Hepatocyte (in vitro differentiated cells): Measurements from ENCODE around the gene CDC7. TPM values are rescaled to one million over a fixed set of nuclear protein-coding genes. Genes with fewer than 3 reads are reported as not detected.

ENCODE experiments used
- DNase-seq: peaks from one replicate; pipeline ENCODE4 v3.0.0-alpha.2; 2016; ENCODE audit warnings: low spot score
- H2AFZ ChIP-seq: fragments of 200-600 bp; sonication (generic); 2 replicates; pipeline ENCODE4 v1.6.0; 2016; ENCODE audit warnings: antibody characterized with exemption, mild to moderate bottlenecking
- H3K27ac ChIP-seq: fragments of 200-600 bp; sonication (generic); 2 replicates; pipeline ENCODE4 v1.5.1; 2016; ENCODE audit warnings: mild to moderate bottlenecking
- H3K27me3 ChIP-seq: fragments of 200-600 bp; sonication (generic); 2 replicates; pipeline ENCODE4 v1.6.1; 2016
- H3K36me3 ChIP-seq: fragments of 200-600 bp; sonication (generic); replicated peaks from 2 replicates; pipeline ENCODE4 v1.5.1; 2016; ENCODE audit warnings: low read depth; ENCODE audit not compliant: insufficient read depth
- H3K4me1 ChIP-seq: fragments of 200-600 bp; sonication (generic); 2 replicates; pipeline ENCODE4 v1.5.1; 2016; ENCODE audit warnings: mild to moderate bottlenecking, moderate library complexity; ENCODE audit not compliant: insufficient read depth
- H3K4me2 ChIP-seq: fragments of 200-600 bp; sonication (generic); 2 replicates; pipeline ENCODE4 v1.6.0; 2016
- H3K4me3 ChIP-seq: fragments of 200-600 bp; sonication (generic); 2 replicates; pipeline ENCODE4 v1.5.1; 2016; ENCODE audit warnings: mild to moderate bottlenecking
- H3K79me2 ChIP-seq: fragments of 200-600 bp; sonication (generic); 2 replicates; pipeline ENCODE4 v1.6.0; 2017; ENCODE audit warnings: mild to moderate bottlenecking
- H3K9me2 ChIP-seq: fragments of 200-600 bp; sonication (generic); replicated peaks from 2 replicates; pipeline ENCODE4 v1.6.0; 2017; ENCODE audit warnings: mild to moderate bottlenecking; ENCODE audit not compliant: insufficient read depth
- H3K9me3 ChIP-seq: fragments of 200-600 bp; sonication (generic); 2 replicates; pipeline ENCODE4 v1.5.1; 2016; ENCODE audit warnings: low read depth, mild to moderate bottlenecking
- H4K20me1 ChIP-seq: fragments of 200-600 bp; sonication (generic); 2 replicates; pipeline ENCODE4 v1.6.0; 2016; ENCODE audit warnings: mild to moderate bottlenecking; ENCODE audit not compliant: insufficient read depth, poor library complexity, severe bottlenecking
- EZH2 ChIP-seq: fragments of 200-600 bp; sonication (generic); IDR thresholded peaks from 2 replicates; pipeline ENCODE4 v1.6.1; 2016; ENCODE audit warnings: antibody characterized with exemption, mild to moderate bottlenecking, borderline replicate concordance
- EZH2phosphoT487 ChIP-seq: fragments of 200-600 bp; sonication (generic); IDR thresholded peaks from one replicate; pipeline ENCODE4 v1.6.1; 2018; ENCODE audit warnings: antibody characterized with exemption, mild to moderate bottlenecking, low read depth, moderate library complexity; ENCODE audit not compliant: unreplicated experiment, severe bottlenecking
- WGBS: methylation state at CpG from one replicate; pipeline ENCODE4 v1.1.6; 2016; ENCODE audit warnings: low lambda C conversion rate; ENCODE audit errors: missing lambda C conversion rate; 5-methylcytosine and 5-hydroxymethylcytosine counted together
- polyA plus RNA-seq: library from polyadenylated mRNA; unstranded; fragments of >200 nt; fragmentation: Nextera tagmentation; extraction: Ambion mirVana; gene quantifications from 2 replicates; pipeline ENCODE4 v1.2.1, GENCODE V29; 2016
- total RNA-seq: library from RNA; depleted of rRNA; stranded (reverse); fragments of >200 nt; gene quantifications from 2 replicates; pipeline ENCODE4 v1.2.3, GENCODE V29; 2014
- TF ChIP-seq, protein P1 (sequence below): fragments of 200-600 bp; sonication (generic); IDR thresholded peaks from 2 replicates; pipeline ENCODE4 v1.5.1; 2016; ENCODE audit warnings: antibody characterized with exemption, mild to moderate bottlenecking; ENCODE audit not compliant: poor library complexity

The CDC7 gene
- total and polyA plus RNA-seq, 2 experiments from 2014 or later, result 3.9 to 8.0 TPM

DNA sequence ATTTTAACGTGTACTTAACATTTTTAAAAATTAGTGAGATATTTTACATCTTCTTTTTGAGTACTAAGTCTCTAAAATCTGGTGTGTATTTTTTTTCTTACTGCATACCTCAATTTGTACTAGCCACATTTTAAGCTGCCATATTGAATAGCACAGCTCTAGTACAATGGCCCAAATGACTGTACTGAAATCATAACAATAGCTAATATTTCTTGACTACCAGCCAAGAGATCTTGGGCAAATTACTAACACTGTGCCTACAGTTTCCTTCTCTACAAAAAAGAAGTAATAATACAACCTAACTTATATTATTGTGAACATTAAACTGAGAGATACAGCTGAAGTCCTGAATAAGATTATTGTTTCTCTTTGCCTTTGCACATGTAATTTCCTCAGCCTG lies 57.2 kb downstream of the CDC7 start:
- no peak overlapping the region for H3K27ac ChIP-seq
- no peak overlapping the region for H3K4me3 ChIP-seq
- no peaks in the 10 kb centered on the region for H3K9me2 ChIP-seq
- TF ChIP-seq EZH2 (no peak), EZH2phosphoT487 (no peak)
- TF ChIP-seq, protein P1, sequence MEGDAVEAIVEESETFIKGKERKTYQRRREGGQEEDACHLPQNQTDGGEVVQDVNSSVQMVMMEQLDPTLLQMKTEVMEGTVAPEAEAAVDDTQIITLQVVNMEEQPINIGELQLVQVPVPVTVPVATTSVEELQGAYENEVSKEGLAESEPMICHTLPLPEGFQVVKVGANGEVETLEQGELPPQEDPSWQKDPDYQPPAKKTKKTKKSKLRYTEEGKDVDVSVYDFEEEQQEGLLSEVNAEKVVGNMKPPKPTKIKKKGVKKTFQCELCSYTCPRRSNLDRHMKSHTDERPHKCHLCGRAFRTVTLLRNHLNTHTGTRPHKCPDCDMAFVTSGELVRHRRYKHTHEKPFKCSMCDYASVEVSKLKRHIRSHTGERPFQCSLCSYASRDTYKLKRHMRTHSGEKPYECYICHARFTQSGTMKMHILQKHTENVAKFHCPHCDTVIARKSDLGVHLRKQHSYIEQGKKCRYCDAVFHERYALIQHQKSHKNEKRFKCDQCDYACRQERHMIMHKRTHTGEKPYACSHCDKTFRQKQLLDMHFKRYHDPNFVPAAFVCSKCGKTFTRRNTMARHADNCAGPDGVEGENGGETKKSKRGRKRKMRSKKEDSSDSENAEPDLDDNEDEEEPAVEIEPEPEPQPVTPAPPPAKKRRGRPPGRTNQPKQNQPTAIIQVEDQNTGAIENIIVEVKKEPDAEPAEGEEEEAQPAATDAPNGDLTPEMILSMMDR, result no peak
- H2AFZ ChIP-seq, result no peak overlapping the region
- peaks cover 6% of the 10 kb centered on the region for H3K4me1 ChIP-seq
- no peaks in the 10 kb centered on the region for H3K36me3 ChIP-seq
- DNase-seq, result no peak
- WGBS, result 44% methylated on average over 1 of the region's 1 CpG
- no peak overlapping the region for H3K4me2 ChIP-seq
- no peaks in the 10 kb centered on the region for H4K20me1 ChIP-seq
- no peaks in the 10 kb centered on the region for H3K27me3 ChIP-seq
- H3K9me3 ChIP-seq, result no peaks in the 10 kb centered on the region
- H3K79me2 ChIP-seq, result no peaks in the 10 kb centered on the region

DNA sequence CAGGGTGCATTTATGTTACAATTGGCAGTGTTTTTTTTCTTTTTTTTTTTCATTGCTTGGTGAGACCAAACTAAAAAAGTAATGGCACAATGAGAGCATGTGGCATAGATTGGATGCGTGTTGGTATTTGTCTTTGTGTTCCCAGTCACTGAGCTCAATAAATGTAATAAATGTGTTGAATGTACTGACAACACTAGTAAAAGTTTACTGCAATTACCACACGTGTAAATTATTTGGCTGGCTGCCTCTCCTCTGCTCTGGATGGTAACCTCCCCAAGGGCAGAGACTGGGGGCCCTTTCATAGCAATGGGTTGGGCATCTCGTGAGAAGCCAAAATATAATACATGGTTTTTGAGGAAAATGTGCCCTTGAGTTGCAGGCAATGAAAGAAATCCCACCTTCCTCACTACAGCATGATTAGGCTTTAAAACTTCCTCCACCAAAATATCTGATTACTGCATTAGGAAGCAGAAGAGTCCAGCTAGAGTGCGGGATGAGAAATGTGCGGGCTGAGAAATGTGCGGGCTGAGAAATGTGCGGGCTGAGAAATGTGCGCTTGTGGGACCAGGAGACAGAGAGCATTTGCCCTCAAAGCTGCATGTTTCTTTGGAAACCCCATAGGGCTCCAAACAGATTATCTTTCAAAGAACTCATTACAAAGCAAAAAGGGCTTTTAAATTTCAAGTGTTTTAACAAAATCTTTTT lies 58.5 kb downstream of the CDC7 start:
- DNase-seq, result no peak
- TF ChIP-seq EZH2, result no peak
- TF ChIP-seq EZH2phosphoT487, result no peak
- TF ChIP-seq, protein P1, result no peak
- H2AFZ ChIP-seq, result no peak overlapping the region
- H3K4me3 ChIP-seq, result no peak overlapping the region
- no peaks in the 10 kb centered on the region for H3K9me2 ChIP-seq
- no peaks in the 10 kb centered on the region for H3K27me3 ChIP-seq
- no peaks in the 10 kb centered on the region for H3K79me2 ChIP-seq
- WGBS, result 75% methylated on average over 8 of the region's 8 CpGs
- H3K4me1 ChIP-seq, result peaks cover 6% of the 10 kb centered on the region
- no peaks in the 10 kb centered on the region for H3K36me3 ChIP-seq
- H3K27ac ChIP-seq, result peak overlapping the region; percentile 51
- no peaks in the 10 kb centered on the region for H4K20me1 ChIP-seq
- no peak overlapping the region for H3K4me2 ChIP-seq
- no peaks in the 10 kb centered on the region for H3K9me3 ChIP-seq

DNA sequence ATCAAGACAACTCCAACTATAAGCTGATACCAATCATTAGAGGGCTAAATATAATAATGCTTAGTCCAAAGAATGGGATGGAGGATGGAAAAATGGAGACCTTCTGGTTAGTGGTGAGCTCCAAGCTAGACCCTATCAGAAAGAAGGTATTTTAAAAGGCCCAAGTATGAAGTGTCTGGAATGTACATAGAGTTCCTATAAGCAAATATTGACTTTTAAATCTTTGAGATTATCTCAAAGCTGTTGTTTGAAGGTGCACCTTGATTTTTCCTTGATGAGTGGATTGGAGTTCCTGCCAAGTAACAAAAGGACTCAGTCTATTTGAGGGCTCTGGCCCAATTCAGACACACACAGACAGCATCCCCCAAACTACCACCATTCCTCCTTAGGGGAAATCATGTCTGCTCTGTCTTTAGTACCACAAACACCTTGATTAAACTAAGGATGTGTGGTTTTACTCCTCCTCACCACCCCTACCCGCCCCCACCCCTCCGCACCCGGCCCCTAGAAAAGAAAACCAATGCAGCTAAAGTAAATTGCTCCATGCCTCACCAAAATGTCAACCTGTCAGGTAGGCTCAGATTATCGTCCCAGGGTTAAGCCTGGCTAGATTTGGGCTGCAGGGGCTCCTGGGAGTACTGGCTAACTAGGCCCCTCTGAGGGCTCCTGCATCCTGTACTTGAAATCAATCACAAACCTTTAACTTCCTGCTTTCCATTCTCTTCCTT lies 59.4 kb downstream of the CDC7 start:
- Histone ChIP-seq H2AFZ (no peak overlapping the region), H3K9me2 (no peaks in the 10 kb centered on the region), H3K36me3 (no peaks in the 10 kb centered on the region), H3K27me3 (no peaks in the 10 kb centered on the region), H3K9me3 (no peaks in the 10 kb centered on the region), H3K4me2 (no peak overlapping the region), H3K79me2 (no peaks in the 10 kb centered on the region), H3K27ac (peak overlapping the region; percentile 51), H4K20me1 (no peaks in the 10 kb centered on the region), H3K4me1 (peaks cover 6% of the 10 kb centered on the region), H3K4me3 (no peak overlapping the region)
- TF ChIP-seq EZH2 (no peak), EZH2phosphoT487 (no peak)
- TF ChIP-seq, protein P1, result no peak
- no peak for DNase-seq
- 79% methylated on average over 4 of the region's 4 CpGs for WGBS
